Psoas muscle (tissue), 8 donors: ENCODE results near the gene BAHCC1. TPM values are rescaled to one million over a fixed set of nuclear protein-coding genes. Genes with fewer than 3 reads are reported as not detected.

ENCODE experiments used
- ATAC-seq, 4 donors: fragments of 200-7000 bp; cut with Tn5 transposase; one replicate each; pipeline ENCODE4 v1.9.1; 2020; ENCODE audit warnings: moderate library complexity in 3 of 4, mild to moderate bottlenecking in 2 of 4
- DNase-seq, 2 donors: peaks; one replicate each; pipeline ENCODE4 v3.0.0-alpha.2; 2020
- H3K27ac ChIP-seq: fragments of 200-600 bp; one replicate; pipeline ENCODE4 v1.8.0; 2022
- H3K27me3 ChIP-seq, 3 donors: fragments of 200-600 bp in 1 of 3; one replicate each; pipeline versions ENCODE4 v1.6.1 to v1.8.0; 2013 to 2022; ENCODE audit warnings: low read length in 2 of 3, mild to moderate bottlenecking in 2 of 3, moderate library complexity in 1 of 3; ENCODE audit not compliant: insufficient read depth in 3 of 3
- H3K36me3 ChIP-seq, 2 donors: fragments of 200-600 bp in 1 of 2; one replicate each; pipeline versions ENCODE4 v1.6.1 to v1.8.0; 2013 to 2022; ENCODE audit warnings: low read depth in 1 of 2, mild to moderate bottlenecking in 1 of 2, moderate library complexity in 1 of 2; ENCODE audit not compliant: insufficient read depth in 1 of 2
- H3K4me1 ChIP-seq: fragments of 200-600 bp; one replicate; pipeline ENCODE4 v1.8.0; 2022
- H3K4me3 ChIP-seq: fragments of 200-600 bp; one replicate; pipeline ENCODE4 v1.8.0; 2022; ENCODE audit warnings: mild to moderate bottlenecking
- H3K9me3 ChIP-seq: fragments of 200-600 bp; one replicate; pipeline ENCODE4 v1.8.0; 2022
- CTCF ChIP-seq: fragments of 200-600 bp; IDR thresholded peaks from one replicate; pipeline ENCODE4 v1.8.0; 2022; ENCODE audit warnings: antibody characterized with exemption
- WGBS, 3 donors: extraction: QIAGEN DNeasy Blood & Tissue Kit; methylation state at CpG; one replicate each; pipeline versions ENCODE4 v1.1.6 to v1.1.7; 2013; 5-methylcytosine and 5-hydroxymethylcytosine counted together
- intact Hi-C, 2 donors: fragments of 100-400 bp; cut with DNase I; formaldehyde crosslinking; loops; one replicate each; pipeline versions ENCODE4 v1.11.0 to v1.14.2; 2022
- polyA plus RNA-seq, 3 donors: library from polyadenylated mRNA; stranded (reverse); fragments of 200-250 nt; gene quantifications; one replicate each; pipeline ENCODE4 v1.2.3, GENCODE V29; 2013
- total RNA-seq, 4 donors: library from RNA; stranded (reverse); fragmentation: NEBNext Ultra II Directional in 2 of 4; extraction: Animal tissue kit (Norgen Biotek cat#: 25700) in 2 of 4; gene quantifications; one replicate each; pipeline versions ENCODE4 v1.2.1 to v1.2.4, GENCODE V29; 2021 to 2023
- donor health status: healthy with polysubstance abuse.
- donor health status: DM: no; HTN: no; CAD: no; lungs with moderate emphysema.
- donor health status: Bipolar disorder and iron deficiency.
- donor health status: healthy.
- donor health status: DM: yes; HTN: yes; CAD: no.
- donor health status: DM: no; HTN: no; CAD: no.
- donor health status: DM: no; HTN: no; CAD: no.
- donor health status: DM: yes; HTN: yes; CAD: no.

Gene BAHCC1
- total and polyA plus RNA-seq, 7 donors: 2.8 to 10.7 (median 6.6) TPM

- Histone ChIP-seq H3K9me3 (no peaks in the 10 kb centered on the region), H3K27ac (peak overlapping the region; percentile 100), H3K36me3 (peaks cover 11 to 34% of the 10 kb centered on the region in 2 donors), H3K27me3 (no peaks in the 10 kb centered on the region), H3K4me1 (peaks cover 19% of the 10 kb centered on the region), H3K4me3 (peak overlapping the region; percentile 86)
- intact Hi-C loops: loop anchor here (2.0 kb wide), 3 partner anchors 113 to 119 kb away; partner anchors contain the start of gene BAHCC1 (in 1 of the 2)
- peak in 2 of 4 donors; percentile 5 to 6 for ATAC-seq
- no peak for TF ChIP-seq CTCF
- DNase-seq: peak in 1 of 2 donors; percentile 75
- WGBS, 3 donors: 0 to 1% (median 0%) methylated on average over 55 to 62 of the region's 62 CpGs
Observed at GRCh38 chr17:81511804-81512561, 116.7 kb downstream of the BAHCC1 start.

DNA sequence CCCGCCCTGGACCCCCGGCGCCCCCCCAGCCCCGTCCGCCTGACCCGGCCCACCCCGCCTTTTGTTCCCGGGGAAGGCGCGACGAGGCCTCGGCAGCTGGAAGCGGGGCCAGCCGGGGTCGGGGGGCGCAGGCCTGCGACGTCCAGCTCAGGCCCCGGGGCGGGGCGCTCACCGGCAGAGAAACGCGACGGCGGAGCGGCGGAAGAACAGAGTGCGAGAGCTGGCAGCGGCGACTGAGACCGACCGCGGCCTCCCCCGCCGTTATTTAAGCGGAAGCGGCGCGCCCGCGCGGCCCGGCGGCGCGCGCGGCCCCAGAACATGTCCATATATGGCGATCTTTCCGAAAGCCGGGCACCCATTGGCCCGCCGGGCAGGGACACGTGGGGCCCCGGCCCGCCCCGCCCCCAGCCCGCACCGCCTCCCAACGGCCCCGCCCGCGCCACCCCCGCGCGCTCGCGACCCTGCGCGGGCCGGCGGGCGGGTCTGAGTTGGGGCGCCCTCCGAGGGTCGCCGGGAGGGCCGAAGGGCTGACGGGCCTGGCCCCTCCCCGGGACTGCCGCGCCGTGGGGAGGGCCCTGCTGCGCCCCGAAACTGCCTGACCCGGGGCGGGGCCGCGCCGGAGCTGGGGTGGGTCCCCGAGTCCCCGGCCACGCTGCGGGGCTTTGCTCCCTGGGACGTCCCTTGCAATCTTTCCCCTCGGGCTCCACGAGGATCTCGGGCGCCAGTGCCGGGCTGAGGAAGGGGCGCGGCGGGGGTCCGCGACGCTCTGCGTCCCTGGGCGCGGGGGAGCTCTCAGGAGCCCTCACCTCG is 117.5 kb downstream of the BAHCC1 start, which contains the start of gene ACTG1:
Gene ACTG1 (minus strand): TSS at position 238 of the 810 bp plus-strand sequence. CDS start 445 bp downstream, outside the sequence.
- peak; percentile 63 to 73 (median 70) for ATAC-seq
- peaks cover 11 to 34% of the 10 kb centered on the region in 2 donors for H3K36me3 ChIP-seq
- intact Hi-C loops: loop anchor here (2.0 kb wide), 2 partner anchors 118 to 120 kb away; partner anchors contain the start of gene BAHCC1 (in 1 of the 2)
- peak within 1 kb of the TSS; percentile 86 for H3K4me3 ChIP-seq
- peaks cover 23% of the 10 kb centered on the region for H3K4me1 ChIP-seq
- H3K27me3 ChIP-seq: no peaks in the 10 kb centered on the region
- TF ChIP-seq CTCF: no peak
- peak; percentile 93 to 97 for DNase-seq
- 0 to 1% (median 0%) methylated on average over 34 to 111 of the region's 111 CpGs for WGBS, 3 donors
- H3K27ac ChIP-seq: peak within 1 kb of the TSS; percentile 100
- no peaks in the 10 kb centered on the region for H3K9me3 ChIP-seq

DNA sequence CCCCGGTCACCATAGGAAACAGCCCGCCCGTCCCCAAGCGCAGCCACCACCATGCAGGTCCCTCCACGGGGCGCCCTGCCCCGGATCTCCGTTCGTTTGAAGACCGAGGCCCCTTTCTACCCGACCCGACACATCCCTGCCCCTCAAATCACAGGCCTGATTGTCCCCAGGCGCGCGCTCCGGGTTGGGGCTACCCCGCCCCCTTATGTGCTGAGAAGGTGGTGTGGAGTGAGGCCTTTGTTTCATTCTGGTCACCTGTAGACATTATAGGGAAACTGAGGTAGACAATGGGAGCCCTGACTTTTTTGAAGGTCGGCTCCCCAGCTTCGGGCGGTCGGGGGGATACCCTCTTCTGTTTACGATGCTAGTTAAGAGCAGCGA is 118.1 kb downstream of the BAHCC1 start:
- H3K27me3 ChIP-seq: no peaks in the 10 kb centered on the region
- WGBS, 3 donors: 0 to 1% (median 0%) methylated on average over 22 to 23 of the region's 23 CpGs
- peaks cover 11 to 34% of the 10 kb centered on the region in 2 donors for H3K36me3 ChIP-seq
- DNase-seq: peak; percentile 70 to 84
- peaks cover 29% of the 10 kb centered on the region for H3K4me1 ChIP-seq
- peak overlapping the region; percentile 86 for H3K4me3 ChIP-seq
- peak overlapping the region; percentile 100 for H3K27ac ChIP-seq
- ATAC-seq: peak; percentile 22 to 38 (median 28)
- no peaks in the 10 kb centered on the region for H3K9me3 ChIP-seq
- TF ChIP-seq CTCF: no peak
- intact Hi-C loops: loop anchor here (2.0 kb wide), 2 partner anchors 119 to 121 kb away; partner anchors contain the start of gene BAHCC1 (in 1 of the 2)

- intact Hi-C loops: loop anchor here (2.0 kb wide), 2 partner anchors 119 to 121 kb away; partner anchors contain the start of gene BAHCC1 (in 1 of the 2)
- DNase-seq (peak; percentile 74 to 88), ATAC-seq (peak; percentile 23 to 60 (median 35))
- Histone ChIP-seq H3K9me3 (no peaks in the 10 kb centered on the region), H3K36me3 (peaks cover 11 to 33% of the 10 kb centered on the region in 2 donors), H3K27ac (peak overlapping the region; percentile 100), H3K4me3 (peak overlapping the region; percentile 86), H3K27me3 (peaks cover 0 to 2% (median 1%) of the 10 kb centered on the region in 3 donors), H3K4me1 (peaks cover 34% of the 10 kb centered on the region)
- 1% methylated on average over 49 to 64 of the region's 64 CpGs for WGBS, 3 donors
- TF ChIP-seq CTCF: no peak
Observed at GRCh38 chr17:81513753-81514488, 118.7 kb downstream of the BAHCC1 start.
